ENCODE results near the gene BCAR3.
"Not testable (repeated sequence)": the region's sequence is repeated elsewhere in the genome, so short reads cannot be mapped to it uniquely, and the experiment has no call there.

BCAR3 gene

DNA sequence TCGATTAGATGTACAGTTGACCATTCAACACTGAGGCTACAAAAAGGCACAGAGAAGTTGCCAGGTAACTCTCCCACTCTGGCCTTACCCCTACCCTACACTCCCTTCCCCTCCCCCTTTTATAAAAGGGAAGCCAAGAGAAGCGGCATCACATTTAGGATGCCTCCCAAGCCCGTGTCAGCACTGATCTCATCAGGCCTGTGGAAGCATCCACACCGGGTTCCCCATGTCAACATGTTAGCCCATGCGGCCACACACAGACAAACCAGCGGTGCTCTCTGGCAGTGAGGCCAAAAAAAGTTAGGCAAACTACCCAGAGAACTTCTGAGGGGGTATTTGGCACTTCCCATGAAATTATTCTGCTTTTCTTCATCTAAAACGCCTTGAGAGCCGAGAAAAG is 29.9 kb downstream of the BCAR3 start:
- Histone ChIP-seq H3F3A (ENCODE audit: insufficient read depth) (no peaks in the 10 kb centered on the region), H3K9ac (ENCODE audit: low read length) (no peak overlapping the region), H3K4me2 (ENCODE audit: low read depth, low read length, poor library complexity, severe bottlenecking) (no peak overlapping the region), H4K20me1 (ENCODE audit: low read depth, low read length) (no peaks in the 10 kb centered on the region), H3K27ac (ENCODE audit: low read depth, low read length) (no peak overlapping the region), H2AFZ (ENCODE audit: low read depth, low read length, severe bottlenecking) (no peak overlapping the region), H3K9me3 (ENCODE audit: insufficient read depth, low read length) (no peaks in the 10 kb centered on the region), H3K79me2 (ENCODE audit: insufficient read depth, low read length) (no peaks in the 10 kb centered on the region), H3K36me3 (ENCODE audit: low read length) (no peaks in the 10 kb centered on the region), H3K9me2 (replicated peaks; ENCODE audit: insufficient read depth, low read length) (no peaks in the 10 kb centered on the region), H3K4me3 (ENCODE audit: insufficient read depth, low read length, poor library complexity, severe bottlenecking) (no peak overlapping the region), H3K27me3 (ENCODE audit: low read length) (no peaks in the 10 kb centered on the region)
- no peak for TF ChIP-seq EZH2phosphoT487 (conservative IDR thresholded peaks at IDR 0.05; ENCODE audit: low read length)
- TF ChIP-seq, protein P1, sequence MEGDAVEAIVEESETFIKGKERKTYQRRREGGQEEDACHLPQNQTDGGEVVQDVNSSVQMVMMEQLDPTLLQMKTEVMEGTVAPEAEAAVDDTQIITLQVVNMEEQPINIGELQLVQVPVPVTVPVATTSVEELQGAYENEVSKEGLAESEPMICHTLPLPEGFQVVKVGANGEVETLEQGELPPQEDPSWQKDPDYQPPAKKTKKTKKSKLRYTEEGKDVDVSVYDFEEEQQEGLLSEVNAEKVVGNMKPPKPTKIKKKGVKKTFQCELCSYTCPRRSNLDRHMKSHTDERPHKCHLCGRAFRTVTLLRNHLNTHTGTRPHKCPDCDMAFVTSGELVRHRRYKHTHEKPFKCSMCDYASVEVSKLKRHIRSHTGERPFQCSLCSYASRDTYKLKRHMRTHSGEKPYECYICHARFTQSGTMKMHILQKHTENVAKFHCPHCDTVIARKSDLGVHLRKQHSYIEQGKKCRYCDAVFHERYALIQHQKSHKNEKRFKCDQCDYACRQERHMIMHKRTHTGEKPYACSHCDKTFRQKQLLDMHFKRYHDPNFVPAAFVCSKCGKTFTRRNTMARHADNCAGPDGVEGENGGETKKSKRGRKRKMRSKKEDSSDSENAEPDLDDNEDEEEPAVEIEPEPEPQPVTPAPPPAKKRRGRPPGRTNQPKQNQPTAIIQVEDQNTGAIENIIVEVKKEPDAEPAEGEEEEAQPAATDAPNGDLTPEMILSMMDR (IDR thresholded peaks at IDR 0.05; ENCODE audit: insufficient read depth, low read length, poor library complexity, severe bottlenecking), result no peak

DNA sequence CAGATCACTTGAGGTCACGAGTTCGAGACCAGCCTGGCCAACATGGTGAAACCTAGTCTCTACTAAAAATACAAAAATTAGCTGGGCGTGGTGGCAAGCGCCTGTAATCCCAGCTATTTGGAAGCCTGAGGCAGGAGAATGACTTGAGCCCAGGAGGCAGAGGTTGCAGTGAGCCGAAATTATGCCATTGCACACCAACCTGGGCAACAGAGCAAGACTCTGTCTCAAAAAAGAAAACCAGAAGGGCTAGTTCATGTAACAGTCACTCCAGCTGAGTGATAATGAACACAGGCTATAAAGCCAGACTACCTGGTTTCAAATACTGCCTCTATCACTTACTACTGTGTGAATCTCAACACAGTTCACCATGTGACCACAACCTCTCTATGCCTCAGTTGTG is 31.5 kb downstream of the BCAR3 start:
- H4K20me1 ChIP-seq (ENCODE audit: low read depth, low read length); H3K79me2 ChIP-seq (ENCODE audit: insufficient read depth, low read length); H3K4me2 ChIP-seq (ENCODE audit: low read depth, low read length, poor library complexity, severe bottlenecking); H3K27me3 ChIP-seq (ENCODE audit: low read length); H3K4me3 ChIP-seq (ENCODE audit: insufficient read depth, low read length, poor library complexity, severe bottlenecking); H3K9me3 ChIP-seq (ENCODE audit: insufficient read depth, low read length); H2AFZ ChIP-seq (ENCODE audit: low read depth, low read length, severe bottlenecking); H3F3A ChIP-seq (ENCODE audit: insufficient read depth); H3K36me3 ChIP-seq (ENCODE audit: low read length); H3K9me2 ChIP-seq (replicated peaks; ENCODE audit: insufficient read depth, low read length); H3K27ac ChIP-seq (ENCODE audit: low read depth, low read length); H3K9ac ChIP-seq (ENCODE audit: low read length): not testable (repeated sequence)

DNA sequence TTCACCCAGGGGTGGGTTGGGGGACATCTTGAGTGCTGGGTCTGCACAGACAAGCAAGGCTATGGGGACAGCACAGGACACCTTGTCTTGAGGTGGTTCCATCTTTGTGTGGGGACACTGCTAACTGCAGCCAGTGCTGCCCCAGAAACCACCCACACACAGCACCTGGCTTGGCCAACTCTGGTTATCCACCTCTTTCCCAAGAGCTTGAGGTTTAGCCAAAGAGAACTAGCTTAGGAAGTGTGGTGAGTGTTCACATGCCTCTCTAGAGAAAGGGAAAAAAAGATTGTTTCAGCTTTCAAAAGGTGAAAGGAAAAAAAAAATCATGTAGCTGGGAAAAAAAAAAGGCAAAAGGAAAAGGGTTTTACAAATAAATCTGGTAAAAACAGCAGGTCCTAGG is 32.4 kb downstream of the BCAR3 start:
- Histone ChIP-seq H3K4me2 (ENCODE audit: low read depth, low read length, poor library complexity, severe bottlenecking) (no peak overlapping the region), H3K27me3 (ENCODE audit: low read length) (no peaks in the 10 kb centered on the region), H3K36me3 (ENCODE audit: low read length) (no peaks in the 10 kb centered on the region), H3K79me2 (ENCODE audit: insufficient read depth, low read length) (no peaks in the 10 kb centered on the region), H3K4me3 (ENCODE audit: insufficient read depth, low read length, poor library complexity, severe bottlenecking) (no peak overlapping the region), H3F3A (ENCODE audit: insufficient read depth) (no peaks in the 10 kb centered on the region), H2AFZ (ENCODE audit: low read depth, low read length, severe bottlenecking) (no peak overlapping the region), H3K9me2 (replicated peaks; ENCODE audit: insufficient read depth, low read length) (no peaks in the 10 kb centered on the region), H3K9me3 (ENCODE audit: insufficient read depth, low read length) (no peaks in the 10 kb centered on the region), H3K9ac (ENCODE audit: low read length) (no peak overlapping the region), H3K27ac (ENCODE audit: low read depth, low read length) (no peak overlapping the region), H4K20me1 (ENCODE audit: low read depth, low read length) (no peaks in the 10 kb centered on the region)
- no peak for TF ChIP-seq EZH2phosphoT487 (conservative IDR thresholded peaks at IDR 0.05; ENCODE audit: low read length)
- TF ChIP-seq, protein P1 (IDR thresholded peaks at IDR 0.05; ENCODE audit: insufficient read depth, low read length, poor library complexity, severe bottlenecking), result no peak

DNA sequence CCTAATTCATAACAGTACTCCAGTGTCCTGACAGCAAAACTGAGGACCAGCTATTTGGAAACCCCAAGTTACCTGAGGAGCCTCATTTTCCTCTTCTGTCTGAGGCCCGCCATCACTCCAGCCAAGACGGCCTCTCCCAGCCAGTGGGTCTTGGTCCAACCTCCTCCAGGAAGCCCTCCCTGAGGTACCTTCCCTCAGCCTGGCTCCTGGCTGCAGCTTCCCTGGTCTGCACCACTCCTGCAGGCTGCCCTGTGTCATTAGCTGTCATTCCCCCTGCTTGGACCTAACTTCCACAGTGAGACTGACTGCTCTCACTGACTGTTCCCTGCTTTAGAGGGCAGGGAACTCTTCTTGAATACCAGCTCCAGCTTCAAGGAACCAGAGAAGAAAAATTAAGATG is 33.0 kb downstream of the BCAR3 start:
- H3K36me3 ChIP-seq (ENCODE audit: low read length), result no peaks in the 10 kb centered on the region
- no peak overlapping the region for H3K27ac ChIP-seq (ENCODE audit: low read depth, low read length)
- H3K27me3 ChIP-seq (ENCODE audit: low read length), result no peaks in the 10 kb centered on the region
- no peaks in the 10 kb centered on the region for H3F3A ChIP-seq (ENCODE audit: insufficient read depth)
- H3K4me3 ChIP-seq (ENCODE audit: insufficient read depth, low read length, poor library complexity, severe bottlenecking), result no peak overlapping the region
- no peak overlapping the region for H3K9ac ChIP-seq (ENCODE audit: low read length)
- TF ChIP-seq, protein P1 (IDR thresholded peaks at IDR 0.05; ENCODE audit: insufficient read depth, low read length, poor library complexity, severe bottlenecking), result no peak
- TF ChIP-seq EZH2phosphoT487 (conservative IDR thresholded peaks at IDR 0.05; ENCODE audit: low read length), result no peak
- no peaks in the 10 kb centered on the region for H4K20me1 ChIP-seq (ENCODE audit: low read depth, low read length)
- H3K79me2 ChIP-seq (ENCODE audit: insufficient read depth, low read length), result no peaks in the 10 kb centered on the region
- no peak overlapping the region for H3K4me2 ChIP-seq (ENCODE audit: low read depth, low read length, poor library complexity, severe bottlenecking)
- no peak overlapping the region for H2AFZ ChIP-seq (ENCODE audit: low read depth, low read length, severe bottlenecking)
- H3K9me3 ChIP-seq (ENCODE audit: insufficient read depth, low read length), result no peaks in the 10 kb centered on the region
- no peaks in the 10 kb centered on the region for H3K9me2 ChIP-seq (replicated peaks; ENCODE audit: insufficient read depth, low read length)

All from SU-DHL-6 (cell line).